ENCODE measurements around the gene STOX2.

Gene STOX2, protein sequence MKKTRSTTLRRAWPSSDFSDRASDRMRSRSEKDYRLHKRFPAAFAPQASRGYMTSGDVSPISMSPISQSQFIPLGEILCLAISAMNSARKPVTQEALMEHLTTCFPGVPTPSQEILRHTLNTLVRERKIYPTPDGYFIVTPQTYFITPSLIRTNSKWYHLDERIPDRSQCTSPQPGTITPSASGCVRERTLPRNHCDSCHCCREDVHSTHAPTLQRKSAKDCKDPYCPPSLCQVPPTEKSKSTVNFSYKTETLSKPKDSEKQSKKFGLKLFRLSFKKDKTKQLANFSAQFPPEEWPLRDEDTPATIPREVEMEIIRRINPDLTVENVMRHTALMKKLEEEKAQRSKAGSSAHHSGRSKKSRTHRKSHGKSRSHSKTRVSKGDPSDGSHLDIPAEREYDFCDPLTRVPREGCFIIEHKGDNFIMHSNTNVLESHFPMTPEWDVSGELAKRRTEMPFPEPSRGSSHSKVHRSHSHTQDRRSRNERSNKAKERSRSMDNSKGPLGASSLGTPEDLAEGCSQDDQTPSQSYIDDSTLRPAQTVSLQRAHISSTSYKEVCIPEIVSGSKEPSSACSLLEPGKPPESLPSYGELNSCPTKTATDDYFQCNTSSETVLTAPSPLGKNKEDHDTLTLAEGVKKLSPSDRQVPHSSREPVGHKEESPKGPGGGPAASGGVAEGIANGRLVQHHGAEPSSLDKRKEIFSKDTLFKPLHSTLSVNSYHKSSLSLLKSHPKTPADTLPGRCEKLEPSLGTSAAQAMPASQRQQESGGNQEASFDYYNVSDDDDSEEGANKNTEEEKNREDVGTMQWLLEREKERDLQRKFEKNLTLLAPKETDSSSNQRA (N-terminal part only)

DNA sequence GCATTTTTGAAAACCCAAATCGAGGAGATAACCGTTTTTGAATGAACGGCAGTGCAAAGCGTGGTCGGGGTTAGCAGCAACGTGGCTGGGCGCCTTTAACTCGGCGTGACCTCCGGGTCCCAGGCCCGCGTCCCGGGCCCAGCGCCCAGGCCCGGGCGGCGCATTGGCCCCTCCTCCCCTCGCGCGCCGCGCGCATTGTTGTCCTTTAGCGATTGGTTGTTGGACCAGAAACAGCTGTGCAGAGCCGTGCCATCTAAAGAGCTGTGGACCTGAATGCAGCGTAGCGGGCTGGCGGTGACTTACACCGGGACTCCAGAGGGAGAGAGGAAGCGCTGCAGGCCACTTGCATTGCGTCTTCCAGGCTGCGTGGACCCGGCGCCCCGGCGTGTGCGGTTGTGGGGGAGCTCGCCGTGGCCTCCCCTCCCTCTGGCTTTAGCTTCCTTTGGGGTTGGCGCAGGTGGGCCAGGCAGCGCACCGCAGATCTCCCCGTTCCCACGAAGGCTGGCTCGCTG is at the start of gene STOX2:
Gene STOX2 (plus strand): TSS at position 227 of the 512 bp plus-strand sequence. CDS start 1,484 bp downstream, outside the sequence.
- no peak for DNase-seq

DNA sequence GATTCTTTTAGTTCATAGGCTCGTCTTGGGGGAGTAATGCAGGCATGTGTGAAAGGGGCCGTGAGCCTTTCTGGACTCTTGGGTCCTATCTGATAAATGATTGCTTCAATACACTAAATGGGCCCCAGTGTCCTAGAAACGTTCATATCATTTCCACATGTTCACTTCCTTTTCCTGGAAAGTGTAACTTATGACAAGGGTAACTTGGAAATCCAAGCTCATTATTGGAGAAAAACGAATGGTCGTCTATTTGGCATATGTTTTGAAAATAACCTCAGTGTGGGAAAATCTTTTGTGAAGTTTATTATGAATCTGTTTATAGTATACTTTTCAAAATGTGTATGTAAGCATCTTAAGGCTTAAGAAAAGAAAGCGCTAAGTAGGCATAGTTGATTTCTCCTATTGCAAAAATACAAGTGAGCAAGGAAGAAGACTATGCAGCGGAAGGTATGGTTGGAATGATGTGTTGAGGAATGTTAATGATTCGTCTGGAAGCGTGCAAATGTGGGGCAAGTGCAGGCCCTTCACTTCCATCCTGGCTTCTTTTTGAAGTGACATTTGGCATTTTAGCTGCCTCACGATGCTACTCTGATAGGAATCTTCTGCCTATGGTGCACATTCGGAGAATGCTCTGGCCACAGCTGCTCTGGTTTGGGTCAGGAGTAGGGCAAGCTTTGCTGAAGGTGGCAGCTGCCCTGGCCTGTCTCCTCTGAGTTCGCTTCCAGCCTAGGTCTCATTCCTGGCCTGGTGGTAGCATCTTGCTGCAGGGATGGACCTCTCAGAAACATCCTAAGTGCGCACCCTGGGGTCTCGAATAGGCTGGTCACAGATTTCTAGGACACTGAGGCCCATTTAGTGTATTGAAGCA is 49.5 kb upstream of the STOX2 start:
- DNase-seq, result no peak

DNA sequence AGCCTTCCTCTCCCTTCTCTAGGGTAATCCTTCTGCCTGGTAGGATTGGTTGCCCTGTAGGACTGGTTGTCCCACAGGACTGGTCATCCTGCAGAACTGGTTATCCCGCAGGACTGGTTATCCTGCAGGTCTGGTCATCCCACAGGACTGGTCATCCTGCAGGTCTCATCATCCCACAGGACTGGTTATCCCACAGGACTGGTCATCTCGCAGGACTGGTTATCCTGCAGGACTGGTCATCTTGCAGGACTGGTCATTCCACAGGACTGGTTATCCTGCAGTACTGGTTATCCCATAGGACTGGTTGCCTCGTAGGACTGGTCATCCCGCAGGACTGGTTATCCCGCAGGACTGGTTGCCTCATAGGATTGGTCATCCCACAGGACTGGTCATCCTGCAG is 48.1 kb upstream of the STOX2 start:
- no peak for DNase-seq

DNA sequence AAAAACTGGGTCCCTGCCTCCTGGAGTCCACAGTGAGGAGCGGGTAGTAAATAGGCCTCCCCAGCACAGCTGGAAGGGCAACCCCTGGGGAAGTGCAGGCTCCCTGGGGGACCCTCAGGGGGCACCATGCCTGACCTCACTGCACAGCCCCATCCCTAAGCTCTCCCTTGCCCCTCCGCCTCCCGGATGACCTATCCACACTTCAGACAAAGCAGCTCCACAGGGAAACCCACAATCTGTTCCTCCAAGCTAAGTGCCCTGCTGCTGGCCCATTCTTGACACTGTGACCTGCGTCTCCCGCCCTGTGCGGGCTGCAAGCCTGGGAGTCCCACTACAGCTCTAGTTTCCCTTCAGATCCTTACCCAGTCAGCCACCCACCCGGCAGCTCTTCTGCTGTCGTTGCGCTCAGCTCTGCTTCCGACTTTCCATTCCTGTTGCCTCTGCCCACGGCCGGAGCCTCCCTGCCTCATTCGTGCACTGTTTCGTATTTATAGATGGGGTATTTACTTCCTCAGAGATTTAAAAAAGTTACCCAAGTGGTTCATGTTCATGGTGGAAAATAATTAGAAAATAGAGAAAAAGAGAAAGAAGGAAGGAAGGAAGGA is 47.0 kb upstream of the STOX2 start:
- DNase-seq, result no peak

DNA sequence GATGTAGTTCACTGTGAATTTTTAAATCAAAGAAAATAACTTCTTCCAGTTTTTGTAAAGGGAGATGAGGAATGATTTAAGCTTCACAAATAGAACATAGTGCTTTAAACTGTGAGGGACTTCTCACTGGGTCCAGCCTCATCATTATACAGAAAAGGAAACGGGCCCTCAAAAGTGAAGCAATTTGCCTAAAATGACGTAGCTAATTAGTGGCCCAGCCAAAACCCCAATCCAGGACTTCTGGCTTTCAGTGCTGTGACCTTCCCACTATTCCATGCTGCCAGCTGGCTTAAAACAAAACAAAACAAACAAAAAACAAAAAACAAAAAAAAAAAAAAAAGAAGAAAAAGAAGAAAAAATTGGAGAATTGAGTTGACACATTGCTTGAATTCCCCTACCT is 45.0 kb upstream of the STOX2 start:
- DNase-seq, result no peak

DNA sequence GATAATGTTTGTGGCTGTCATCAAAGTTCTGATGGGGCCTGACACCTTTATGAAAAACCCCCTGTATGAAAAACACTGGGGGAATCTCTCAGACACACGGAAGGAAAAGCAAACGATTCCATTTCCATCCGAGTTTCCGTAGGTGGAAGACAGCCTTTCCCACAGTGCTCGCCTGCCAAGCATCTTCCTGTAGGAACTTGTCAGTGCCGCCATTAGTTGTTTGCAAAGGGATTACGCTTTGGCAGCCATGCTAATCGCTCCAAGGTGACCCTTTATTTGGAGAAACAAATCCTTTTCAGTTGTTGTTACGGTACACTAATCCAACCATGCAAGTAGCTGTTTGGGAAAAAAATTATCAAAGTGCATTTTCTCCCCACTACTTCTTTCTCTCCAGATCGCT is 44.4 kb upstream of the STOX2 start:
- DNase-seq, result no peak

DNA sequence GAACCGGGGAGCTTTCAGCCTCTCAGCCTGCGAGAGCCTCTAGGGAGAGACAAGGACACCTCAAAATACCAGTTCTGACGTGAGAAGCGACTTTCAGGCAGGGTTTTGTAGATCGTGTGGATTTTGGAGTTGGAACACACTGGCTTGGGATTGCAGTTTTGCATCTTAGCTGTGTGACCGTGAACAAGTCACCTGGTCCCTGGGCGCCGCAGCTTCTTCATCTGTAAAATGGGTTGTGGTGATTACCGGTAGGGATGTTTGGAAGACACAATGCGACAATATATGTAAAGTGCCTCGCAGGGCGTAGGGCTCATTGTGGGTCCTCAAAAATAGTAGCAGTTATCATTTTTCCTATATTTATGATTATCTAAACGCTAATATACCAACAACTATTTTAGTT is 43.7 kb upstream of the STOX2 start:
- no peak for DNase-seq

DNA sequence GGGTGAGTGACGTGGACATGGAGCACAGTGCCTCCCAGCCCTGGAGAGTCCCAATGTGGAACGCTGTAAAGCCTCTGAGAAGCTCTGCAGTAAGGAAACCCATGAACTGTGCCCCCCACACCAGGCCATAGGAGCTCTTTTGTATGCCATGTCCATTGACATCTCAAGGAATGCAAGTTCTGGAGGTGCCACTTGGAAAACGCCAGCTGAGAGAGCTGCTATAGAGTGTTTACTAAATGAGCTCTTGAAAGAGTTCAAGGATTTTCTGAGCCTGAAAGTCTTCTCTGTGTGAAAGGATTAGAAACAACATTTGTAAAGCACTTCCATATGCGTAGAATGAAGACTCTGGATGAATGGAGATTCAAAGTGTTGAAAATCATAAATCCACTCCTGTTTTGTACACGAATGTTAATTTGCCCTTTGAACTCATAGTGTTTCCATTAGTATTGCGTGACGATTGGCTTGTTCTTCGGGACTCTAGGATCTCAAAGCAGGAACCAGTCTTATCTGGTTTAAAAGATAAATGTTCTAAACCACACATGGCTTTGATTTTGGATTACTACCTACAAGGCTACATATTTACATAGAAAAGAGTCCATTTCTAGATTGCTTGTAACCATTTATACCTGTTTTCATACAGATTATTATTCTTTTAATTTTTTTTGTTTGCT is 41.8 kb upstream of the STOX2 start:
- no peak for DNase-seq

DNA sequence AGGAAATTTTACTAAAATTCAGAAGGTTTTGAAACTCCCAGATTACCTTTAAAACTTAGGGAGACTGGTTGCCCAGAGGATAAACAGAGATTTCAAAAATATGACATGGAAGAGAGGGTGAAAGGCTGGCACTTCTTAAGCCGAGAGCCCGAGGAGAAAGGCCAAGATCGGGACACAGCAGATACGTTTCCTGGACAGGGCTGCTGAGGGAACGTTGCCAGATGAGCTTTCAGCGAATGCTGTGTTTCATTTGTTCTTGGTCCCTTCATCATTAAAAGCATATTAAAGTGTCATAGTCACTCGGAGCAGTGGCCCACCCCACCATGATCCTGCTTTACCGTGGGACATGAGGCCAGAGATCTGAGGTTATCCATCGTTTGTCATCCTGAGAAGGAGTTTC is 37.9 kb upstream of the STOX2 start:
- DNase-seq, result no peak

DNA sequence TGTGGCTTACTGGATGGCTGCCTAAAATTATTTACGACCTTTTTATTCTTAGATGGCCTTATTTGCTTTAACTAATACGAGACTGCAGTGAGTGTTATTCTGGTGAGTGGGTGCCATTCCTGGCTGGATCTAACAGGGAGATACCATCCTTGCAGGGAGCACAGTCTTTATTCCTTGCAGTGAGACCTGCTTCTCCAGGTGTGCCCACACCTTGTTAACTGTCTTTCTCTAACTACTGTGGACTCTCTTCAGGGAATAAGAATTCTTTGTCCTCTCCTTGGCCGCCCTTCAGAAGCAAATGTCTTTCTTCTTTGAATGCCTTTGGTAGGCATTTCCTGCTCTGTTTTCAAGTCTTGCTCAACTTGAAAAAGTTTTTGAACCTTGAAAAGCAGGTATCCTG is 34.1 kb upstream of the STOX2 start:
- no peak for DNase-seq

DNA sequence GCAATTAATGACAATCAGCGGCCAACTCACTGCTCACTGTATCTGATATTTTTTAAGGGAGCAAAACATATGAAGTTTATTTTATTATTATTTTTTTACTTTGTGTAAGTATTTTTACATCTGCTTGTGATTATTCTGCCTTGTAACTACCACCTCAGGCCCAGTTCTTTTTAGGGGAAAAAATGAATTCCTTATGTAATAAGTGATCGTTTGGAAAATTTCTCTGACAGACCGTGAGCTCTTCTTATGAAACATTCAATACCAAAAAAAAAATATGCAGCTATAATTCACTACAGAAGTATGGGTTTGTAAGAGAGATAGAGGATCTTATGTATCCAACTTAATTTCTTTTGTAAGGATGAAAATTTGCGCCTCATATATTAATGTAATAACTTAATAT is 33.5 kb upstream of the STOX2 start:
- DNase-seq, result no peak

DNA sequence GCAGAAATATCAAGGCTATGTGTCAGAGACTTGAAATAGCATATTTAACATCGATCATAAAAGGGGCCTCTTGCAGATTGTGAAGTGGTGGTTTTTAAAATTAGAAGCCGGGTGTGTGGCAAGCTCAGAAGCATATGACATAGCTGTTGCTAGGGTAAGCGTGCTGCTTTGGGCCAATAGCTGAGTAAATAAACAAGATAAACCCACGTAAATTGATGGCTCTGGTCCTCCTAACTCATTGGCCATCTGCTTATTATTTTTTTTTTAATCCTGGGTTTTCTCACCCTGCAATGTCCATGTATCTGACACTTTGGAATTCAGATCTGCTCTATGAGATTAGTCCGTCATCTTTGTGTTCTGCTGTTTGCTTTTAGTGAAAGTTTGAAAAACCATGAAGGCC is 32.6 kb upstream of the STOX2 start:
- no peak for DNase-seq

DNA sequence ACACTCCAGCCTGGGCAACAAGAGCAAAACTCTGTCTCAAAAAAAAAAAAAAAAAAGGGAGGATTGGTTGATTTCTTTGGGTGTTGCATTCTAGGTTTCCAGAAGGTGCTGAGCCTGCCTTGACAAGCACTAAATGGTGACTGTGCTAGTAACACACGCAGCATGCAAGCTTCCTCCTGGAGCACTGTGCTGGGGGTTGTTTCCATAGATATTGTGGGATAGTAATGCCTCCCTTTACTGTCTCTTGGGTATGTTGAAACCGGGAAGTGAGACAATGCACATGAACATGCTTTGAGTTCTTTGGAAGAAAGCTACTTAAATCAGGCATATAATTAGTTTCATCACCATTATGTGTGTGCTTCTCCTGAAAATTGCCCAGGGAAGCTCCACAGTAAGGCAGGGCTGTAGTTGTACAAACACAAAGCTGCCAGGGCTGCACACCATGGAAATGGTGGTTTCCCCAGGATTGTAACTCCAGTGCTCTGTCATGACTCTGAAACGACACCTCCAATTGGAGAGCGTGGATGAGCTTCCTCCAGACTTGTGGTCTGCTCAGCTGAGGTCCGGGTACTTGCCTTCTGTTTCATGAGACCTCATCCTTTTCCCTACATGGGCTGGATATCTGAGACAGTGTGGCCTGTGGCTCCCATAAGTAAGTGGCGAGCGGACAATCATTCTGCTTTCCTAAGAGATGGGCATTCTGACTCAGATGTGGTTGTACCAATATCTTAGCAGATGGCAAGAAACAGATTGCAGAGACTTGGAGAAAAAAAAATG is 31.5 kb upstream of the STOX2 start:
- no peak for DNase-seq

DNA sequence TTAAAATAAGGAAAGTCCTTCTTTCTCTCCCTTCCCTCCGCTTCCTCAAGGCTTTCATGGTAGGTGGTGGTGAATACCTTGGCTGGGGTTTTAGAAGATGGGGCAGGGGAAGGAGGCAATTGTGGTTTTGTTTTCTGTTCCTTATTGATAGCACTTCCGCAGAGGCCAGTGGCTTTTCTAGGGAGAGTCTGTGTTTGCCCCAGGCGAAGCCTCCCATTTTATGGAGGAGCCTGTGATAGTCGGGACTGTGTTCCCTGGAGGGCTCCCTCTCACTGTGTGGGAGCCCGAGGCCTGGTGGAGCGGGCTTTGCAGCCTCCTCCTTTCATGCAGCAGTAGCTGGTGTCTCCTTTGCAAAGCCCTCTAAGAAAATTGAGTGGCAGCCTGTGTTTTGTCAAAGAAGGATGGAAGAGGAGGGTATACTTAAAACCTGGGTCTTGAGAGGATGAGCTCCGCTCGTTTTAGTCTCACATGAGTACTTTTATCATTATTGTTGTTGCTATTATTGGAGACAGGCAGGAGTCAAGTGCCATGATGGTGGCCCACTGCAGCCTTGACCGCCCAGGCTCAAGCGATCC is 29.8 kb upstream of the STOX2 start:
- DNase-seq, result no peak

DNA sequence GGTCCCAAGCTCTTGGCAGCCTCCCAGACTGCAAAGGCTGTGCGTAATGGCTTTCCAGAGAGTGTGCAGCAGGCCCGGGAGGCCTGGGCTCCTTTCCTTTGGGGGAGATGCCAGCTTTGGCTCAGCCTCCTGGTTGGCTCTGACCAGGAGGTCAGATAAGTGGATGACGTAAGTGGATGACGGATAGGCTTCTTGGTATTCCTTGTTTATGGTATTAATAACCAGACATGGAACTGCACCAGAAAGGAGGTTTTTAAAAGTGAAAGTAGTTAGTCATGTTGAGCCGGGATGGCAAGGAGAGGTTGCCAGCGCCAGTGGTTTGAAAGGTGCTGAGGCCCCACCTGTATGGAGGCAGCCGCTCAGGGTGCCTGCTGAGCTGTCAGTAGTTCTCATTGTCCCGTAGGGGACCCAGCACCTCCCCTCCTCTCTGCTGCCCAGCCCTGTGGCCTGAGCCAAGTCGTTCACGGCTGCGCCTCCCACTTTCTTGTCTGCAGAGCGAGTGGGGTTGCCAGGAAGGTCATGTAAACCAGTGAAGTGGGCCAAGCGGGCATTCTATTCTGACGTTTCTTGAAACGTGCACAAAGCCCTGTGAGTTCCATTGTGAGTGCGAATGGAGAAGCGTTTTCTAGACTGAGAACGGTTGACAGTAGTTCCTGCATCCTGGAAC is 28.7 kb upstream of the STOX2 start:
- DNase-seq, result no peak

DNA sequence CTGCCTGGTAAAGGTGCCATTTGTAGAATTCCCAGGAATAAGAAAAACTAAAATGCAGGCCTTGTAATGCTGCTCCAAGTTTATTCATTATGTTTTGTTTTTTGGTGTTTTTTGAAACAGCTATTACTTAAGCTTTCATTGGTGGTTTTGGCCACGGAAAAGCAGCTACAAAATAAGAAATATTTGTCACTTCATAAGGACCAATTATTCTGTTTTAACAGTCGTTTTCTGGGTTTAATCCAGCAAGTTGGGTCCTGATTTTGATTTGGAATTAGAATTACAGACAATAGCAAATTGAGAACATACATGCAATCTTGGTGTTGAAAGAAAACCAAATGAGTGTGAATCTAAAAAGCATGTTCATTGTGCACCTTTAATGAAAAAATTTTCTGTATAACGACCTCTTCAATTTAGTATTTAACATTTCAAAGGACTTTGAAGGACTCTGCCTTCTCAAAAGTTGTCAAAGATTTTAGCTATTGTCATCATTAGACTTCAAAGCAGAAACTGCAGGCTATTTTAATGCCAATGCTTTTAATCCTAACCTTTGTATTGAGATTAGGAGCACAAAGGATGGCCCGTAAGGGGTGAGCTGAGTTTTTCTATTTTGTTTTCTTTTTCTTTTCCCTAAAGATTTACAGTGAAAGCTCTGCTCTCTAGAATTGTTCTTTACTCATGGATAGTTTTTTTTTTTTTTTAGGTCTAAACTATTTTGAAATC is 26.7 kb upstream of the STOX2 start:
- no peak for DNase-seq

DNA sequence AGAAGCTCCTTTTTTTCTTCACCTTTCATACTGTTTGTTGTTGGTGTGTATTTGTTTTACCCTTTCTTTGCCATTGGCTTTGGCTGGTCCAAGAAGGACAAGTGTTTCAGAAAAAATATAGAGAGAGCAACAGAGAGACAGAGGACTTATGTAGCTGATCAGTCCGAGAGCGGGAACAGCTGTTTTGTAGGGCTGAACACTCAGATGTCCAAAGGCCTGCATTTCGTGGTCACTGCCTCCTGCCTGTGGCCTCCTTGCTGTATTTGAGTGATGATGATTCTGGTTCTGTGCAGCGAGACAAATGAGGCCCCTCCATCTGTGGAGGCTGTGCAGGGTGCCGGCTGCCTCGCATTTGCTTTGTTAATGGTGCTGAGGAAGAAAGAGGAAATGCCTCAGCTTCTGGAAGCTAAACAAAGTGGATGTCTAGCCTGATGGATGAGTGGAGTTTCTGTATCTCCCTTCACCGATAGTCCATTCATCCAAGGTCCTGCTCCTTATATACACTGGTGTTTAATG is 19.8 kb upstream of the STOX2 start:
- DNase-seq, result no peak

DNA sequence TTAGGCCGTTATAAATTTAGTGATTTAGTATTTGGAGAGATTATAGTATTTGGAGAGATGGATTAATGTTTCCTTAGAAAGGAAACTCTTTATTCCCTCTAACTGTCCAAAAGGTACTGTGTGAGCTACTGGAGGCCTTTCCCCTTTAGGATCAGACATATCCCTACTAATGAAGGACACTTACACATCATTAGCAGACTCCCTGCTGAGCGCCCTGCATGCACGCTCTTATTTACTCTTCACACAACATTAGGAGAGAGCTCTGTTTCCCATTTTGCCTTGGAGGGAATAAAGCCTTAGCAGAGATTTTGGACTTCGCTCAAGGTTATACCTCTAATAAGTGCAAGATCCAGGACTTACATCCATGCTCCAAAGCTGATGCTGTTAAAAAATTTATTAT is 17.8 kb upstream of the STOX2 start:
- no peak for DNase-seq

DNA sequence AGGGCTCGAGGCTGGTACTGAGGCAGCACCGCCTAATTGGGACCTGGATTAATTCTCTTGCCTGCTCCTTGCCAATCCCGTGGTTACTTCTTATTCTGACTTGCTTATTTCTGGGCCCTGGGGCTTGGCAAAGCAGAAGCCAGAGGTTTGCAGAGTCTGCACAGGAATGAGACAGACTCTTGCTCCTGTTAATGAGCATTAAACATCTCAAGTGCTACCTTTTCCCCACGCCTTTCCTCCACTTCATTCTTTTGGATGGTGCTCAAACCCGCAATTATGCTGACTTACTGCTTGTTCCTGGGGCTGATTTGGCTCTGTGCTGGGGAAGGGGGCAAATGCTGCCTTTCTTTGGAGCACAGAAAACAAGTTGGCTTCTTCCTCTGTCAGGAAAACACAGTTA is 16.5 kb upstream of the STOX2 start:
- DNase-seq, result no peak

All from AML-193 (cell line).